Upper lobe of left lung (tissue), 4 donors: Measurements from ENCODE around the gene MACROH2A2.

Experiments
- CTCF ChIP-seq, 6 experiments: fragments of 450-650 bp in 4 of 6; fragments of 200-600 bp in 2 of 6; sonication (generic) in 2 of 6; IDR thresholded peaks; one replicate each; pipeline ENCODE4 v1.5.1; 2016 to 2019; ENCODE audit warnings: antibody characterized with exemption in 6 of 6
- EP300 ChIP-seq, 4 donors: sonication (generic); formaldehyde crosslinking; IDR thresholded peaks; one replicate each; pipeline ENCODE4 v1.5.1; 2017; ENCODE audit warnings: antibody characterized with exemption in 4 of 4, control low read depth in 2 of 4
- POLR2A ChIP-seq, 4 donors: fragments of 450-650 bp; IDR thresholded peaks; one replicate each; pipeline ENCODE4 v1.5.1; 2016 to 2017; ENCODE audit warnings: antibody characterized with exemption in 4 of 4, mild to moderate bottlenecking in 2 of 4
- POLR2AphosphoS5 ChIP-seq, 2 donors: sonication (generic); formaldehyde crosslinking; IDR thresholded peaks; one replicate each; pipeline ENCODE4 v1.5.1; 2017; ENCODE audit warnings: antibody characterized with exemption in 2 of 2

- no peak for TF ChIP-seq CTCF (IDR thresholded peaks at IDR 0.05)
- no peak for TF ChIP-seq POLR2A (IDR thresholded peaks at IDR 0.05)
- no peak for TF ChIP-seq POLR2AphosphoS5 (IDR thresholded peaks at IDR 0.05)
- no peak for TF ChIP-seq EP300 (IDR thresholded peaks at IDR 0.05)
These were observed 59.4 kb downstream of the MACROH2A2 start for GRCh38 chr10:70112071-70112470.
